ENCODE data around the gene KCNRG.

GRCh38 chr13:49993111-49993510 is 22.1 kb upstream of the KCNRG start:
- TF ChIP-seq CTCF (IDR thresholded peaks at IDR 0.05; ENCODE audit: low read length) (no peak), EZH2 (optimal IDR thresholded peaks at IDR 0.05; ENCODE audit: low read depth, low read length) (no peak)

Data from MM.1S (cell line).